ENCODE measurements around the gene KCNMB4. TPM values are rescaled to one million over a fixed set of nuclear protein-coding genes. Genes with fewer than 3 reads are reported as not detected.

Gene KCNMB4
- total and polyA plus RNA-seq, 5 donors from 2014 or later: 0.06 to 1.8 (median 0.62) TPM

GRCh38 chr12:70418101-70418500 is 52.0 kb downstream of the KCNMB4 start:
- peaks cover 7 to 10% (median 9%) of the 10 kb centered on the region in 4 donors for H3K4me1 Mint-ChIP-seq
- no peak overlapping the region for H3K27ac Mint-ChIP-seq
- peaks cover 0 to 1% (median 0%) of the 10 kb centered on the region in 7 donors for H3K9me3 Mint-ChIP-seq
- H3K36me3 Mint-ChIP-seq: no peaks in the 10 kb centered on the region
- no peaks in the 10 kb centered on the region for H3K4me1 ChIP-seq (ENCODE audit: control insufficient read depth, insufficient read depth, low read length, poor library complexity, severe bottlenecking)
- H3K4me3 Mint-ChIP-seq: no peak overlapping the region
- ATAC-seq (ENCODE audit: low read depth in 2 of 2) (no peak), DNase-seq (no peak)
- no peaks in the 10 kb centered on the region for H3K36me3 ChIP-seq (ENCODE audit: control insufficient read depth, insufficient read depth, low read length)
- no peak overlapping the region for H3K4me3 ChIP-seq (ENCODE audit: low read depth, low read length)
- no peak overlapping the region for H3K27ac ChIP-seq (ENCODE audit: insufficient read depth, low read length, poor library complexity, severe bottlenecking)
- H3K27me3 ChIP-seq (ENCODE audit: control insufficient read depth, insufficient read depth, low read length): no peaks in the 10 kb centered on the region
- no peaks in the 10 kb centered on the region for H3K9me3 ChIP-seq (ENCODE audit: control insufficient read depth in 2 of 2, low read length in 2 of 2)
- no peaks in the 10 kb centered on the region for H3K27me3 Mint-ChIP-seq

GRCh38 chr12:70422631-70423030 is 56.5 kb downstream of the KCNMB4 start:
- Histone ChIP-seq H3K36me3 (ENCODE audit: control insufficient read depth, insufficient read depth, low read length) (no peaks in the 10 kb centered on the region), H3K4me3 (ENCODE audit: low read depth, low read length) (no peak overlapping the region), H3K9me3 (ENCODE audit: control insufficient read depth in 2 of 2, low read length in 2 of 2) (no peaks in the 10 kb centered on the region), H3K4me1 (ENCODE audit: control insufficient read depth, insufficient read depth, low read length, poor library complexity, severe bottlenecking) (no peaks in the 10 kb centered on the region), H3K27me3 (ENCODE audit: control insufficient read depth, insufficient read depth, low read length) (no peaks in the 10 kb centered on the region), H3K27ac (ENCODE audit: insufficient read depth, low read length, poor library complexity, severe bottlenecking) (no peak overlapping the region)
- Mint-ChIP-seq H3K9me3 (peaks cover 0 to 1% (median 0%) of the 10 kb centered on the region in 7 donors), H3K4me1 (no peaks in the 10 kb centered on the region), H3K36me3 (no peaks in the 10 kb centered on the region), H3K27ac (no peak overlapping the region), H3K27me3 (no peaks in the 10 kb centered on the region), H3K4me3 (no peak overlapping the region)
- ATAC-seq (ENCODE audit: low read depth in 2 of 2) (no peak), DNase-seq (no peak)

GRCh38 chr12:70426620-70427019 is 60.5 kb downstream of the KCNMB4 start:
- no peak overlapping the region for H3K27ac Mint-ChIP-seq
- H3K9me3 Mint-ChIP-seq: no peaks in the 10 kb centered on the region
- H3K27ac ChIP-seq (ENCODE audit: insufficient read depth, low read length, poor library complexity, severe bottlenecking): no peak overlapping the region
- no peaks in the 10 kb centered on the region for H3K4me1 ChIP-seq (ENCODE audit: control insufficient read depth, insufficient read depth, low read length, poor library complexity, severe bottlenecking)
- H3K36me3 Mint-ChIP-seq: no peaks in the 10 kb centered on the region
- no peaks in the 10 kb centered on the region for H3K27me3 ChIP-seq (ENCODE audit: control insufficient read depth, insufficient read depth, low read length)
- H3K36me3 ChIP-seq (ENCODE audit: control insufficient read depth, insufficient read depth, low read length): no peaks in the 10 kb centered on the region
- H3K27me3 Mint-ChIP-seq: peaks cover 6% of the 10 kb centered on the region
- DNase-seq: no peak
- no peaks in the 10 kb centered on the region for H3K4me1 Mint-ChIP-seq
- ATAC-seq (ENCODE audit: low read depth in 2 of 2): no peak
- no peak overlapping the region for H3K4me3 ChIP-seq (ENCODE audit: low read depth, low read length)
- H3K4me3 Mint-ChIP-seq: no peak overlapping the region
- H3K9me3 ChIP-seq (ENCODE audit: control insufficient read depth in 2 of 2, low read length in 2 of 2): no peaks in the 10 kb centered on the region

- no peak for DNase-seq
- Mint-ChIP-seq H3K4me1 (no peaks in the 10 kb centered on the region), H3K9me3 (no peaks in the 10 kb centered on the region), H3K4me3 (no peak overlapping the region), H3K27ac (no peak overlapping the region), H3K27me3 (peaks cover 6% of the 10 kb centered on the region), H3K36me3 (no peaks in the 10 kb centered on the region)
- H3K36me3 ChIP-seq (ENCODE audit: control insufficient read depth, insufficient read depth, low read length): no peaks in the 10 kb centered on the region
- H3K27ac ChIP-seq (ENCODE audit: insufficient read depth, low read length, poor library complexity, severe bottlenecking): no peak overlapping the region
- no peaks in the 10 kb centered on the region for H3K27me3 ChIP-seq (ENCODE audit: control insufficient read depth, insufficient read depth, low read length)
- H3K9me3 ChIP-seq (ENCODE audit: control insufficient read depth in 2 of 2, low read length in 2 of 2): no peaks in the 10 kb centered on the region
- no peak overlapping the region for H3K4me3 ChIP-seq (ENCODE audit: low read depth, low read length)
- ATAC-seq (ENCODE audit: low read depth in 2 of 2): no peak
- no peaks in the 10 kb centered on the region for H3K4me1 ChIP-seq (ENCODE audit: control insufficient read depth, insufficient read depth, low read length, poor library complexity, severe bottlenecking)
Measured at GRCh38 chr12:70427611-70428010, 61.5 kb downstream of the KCNMB4 start.

GRCh38 chr12:70430400-70430799 is 64.3 kb downstream of the KCNMB4 start:
- Mint-ChIP-seq H3K36me3 (no peaks in the 10 kb centered on the region), H3K4me3 (no peak overlapping the region), H3K27me3 (peaks cover 6% of the 10 kb centered on the region), H3K4me1 (no peaks in the 10 kb centered on the region), H3K27ac (no peak overlapping the region), H3K9me3 (peaks cover 0 to 5% (median 0%) of the 10 kb centered on the region in 7 donors)
- Histone ChIP-seq H3K27ac (ENCODE audit: insufficient read depth, low read length, poor library complexity, severe bottlenecking) (no peak overlapping the region), H3K4me1 (ENCODE audit: control insufficient read depth, insufficient read depth, low read length, poor library complexity, severe bottlenecking) (no peaks in the 10 kb centered on the region), H3K9me3 (ENCODE audit: control insufficient read depth in 2 of 2, low read length in 2 of 2) (no peaks in the 10 kb centered on the region), H3K4me3 (ENCODE audit: low read depth, low read length) (no peak overlapping the region), H3K36me3 (ENCODE audit: control insufficient read depth, insufficient read depth, low read length) (no peaks in the 10 kb centered on the region), H3K27me3 (ENCODE audit: control insufficient read depth, insufficient read depth, low read length) (no peaks in the 10 kb centered on the region)
- DNase-seq (no peak), ATAC-seq (ENCODE audit: low read depth in 2 of 2) (no peak)

- no peaks in the 10 kb centered on the region for H3K36me3 ChIP-seq (ENCODE audit: control insufficient read depth, insufficient read depth, low read length)
- Mint-ChIP-seq H3K4me3 (no peak overlapping the region), H3K27me3 (peaks cover 7% of the 10 kb centered on the region), H3K36me3 (no peaks in the 10 kb centered on the region), H3K4me1 (no peaks in the 10 kb centered on the region), H3K9me3 (peaks cover 0 to 5% (median 0%) of the 10 kb centered on the region in 7 donors), H3K27ac (no peak overlapping the region)
- DNase-seq (no peak), ATAC-seq (ENCODE audit: low read depth in 2 of 2) (no peak)
- H3K9me3 ChIP-seq (ENCODE audit: control insufficient read depth in 2 of 2, low read length in 2 of 2): no peaks in the 10 kb centered on the region
- H3K27me3 ChIP-seq (ENCODE audit: control insufficient read depth, insufficient read depth, low read length): no peaks in the 10 kb centered on the region
- H3K4me3 ChIP-seq (ENCODE audit: low read depth, low read length): no peak overlapping the region
- H3K4me1 ChIP-seq (ENCODE audit: control insufficient read depth, insufficient read depth, low read length, poor library complexity, severe bottlenecking): no peaks in the 10 kb centered on the region
- no peak overlapping the region for H3K27ac ChIP-seq (ENCODE audit: insufficient read depth, low read length, poor library complexity, severe bottlenecking)
Measured at GRCh38 chr12:70436836-70437235, 70.7 kb downstream of the KCNMB4 start.

- H3K9me3 ChIP-seq (ENCODE audit: control insufficient read depth in 2 of 2, low read length in 2 of 2): no peaks in the 10 kb centered on the region
- peaks cover 0 to 5% (median 0%) of the 10 kb centered on the region in 7 donors for H3K9me3 Mint-ChIP-seq
- DNase-seq (no peak), ATAC-seq (ENCODE audit: low read depth in 2 of 2) (no peak)
- H3K4me1 ChIP-seq (ENCODE audit: control insufficient read depth, insufficient read depth, low read length, poor library complexity, severe bottlenecking): no peaks in the 10 kb centered on the region
- peaks cover 7% of the 10 kb centered on the region for H3K27me3 Mint-ChIP-seq
- no peak overlapping the region for H3K4me3 Mint-ChIP-seq
- H3K36me3 ChIP-seq (ENCODE audit: control insufficient read depth, insufficient read depth, low read length): no peaks in the 10 kb centered on the region
- H3K4me1 Mint-ChIP-seq: no peaks in the 10 kb centered on the region
- no peak overlapping the region for H3K27ac Mint-ChIP-seq
- H3K27ac ChIP-seq (ENCODE audit: insufficient read depth, low read length, poor library complexity, severe bottlenecking): no peak overlapping the region
- H3K36me3 Mint-ChIP-seq: no peaks in the 10 kb centered on the region
- no peaks in the 10 kb centered on the region for H3K27me3 ChIP-seq (ENCODE audit: control insufficient read depth, insufficient read depth, low read length)
- no peak overlapping the region for H3K4me3 ChIP-seq (ENCODE audit: low read depth, low read length)
Measured at GRCh38 chr12:70443062-70443673, 77.1 kb downstream of the KCNMB4 start.

GRCh38 chr12:70444903-70445302 is 78.8 kb downstream of the KCNMB4 start:
- Mint-ChIP-seq H3K4me1 (no peaks in the 10 kb centered on the region), H3K27me3 (peaks cover 7% of the 10 kb centered on the region), H3K4me3 (no peak overlapping the region), H3K9me3 (peaks cover 0 to 12% (median 8%) of the 10 kb centered on the region in 7 donors), H3K36me3 (no peaks in the 10 kb centered on the region), H3K27ac (no peak overlapping the region)
- no peak for ATAC-seq (ENCODE audit: low read depth in 2 of 2)
- no peaks in the 10 kb centered on the region for H3K36me3 ChIP-seq (ENCODE audit: control insufficient read depth, insufficient read depth, low read length)
- H3K4me1 ChIP-seq (ENCODE audit: control insufficient read depth, insufficient read depth, low read length, poor library complexity, severe bottlenecking): no peaks in the 10 kb centered on the region
- no peak overlapping the region for H3K27ac ChIP-seq (ENCODE audit: insufficient read depth, low read length, poor library complexity, severe bottlenecking)
- no peak for DNase-seq
- peaks cover 0 to under 1% of the 10 kb centered on the region in 2 experiments for H3K9me3 ChIP-seq (ENCODE audit: control insufficient read depth in 2 of 2, low read length in 2 of 2)
- no peak overlapping the region for H3K4me3 ChIP-seq (ENCODE audit: low read depth, low read length)
- no peaks in the 10 kb centered on the region for H3K27me3 ChIP-seq (ENCODE audit: control insufficient read depth, insufficient read depth, low read length)
